HepG2 (cell line): ENCODE data around the gene ZFR2. TPM values are rescaled to one million over a fixed set of nuclear protein-coding genes. Genes with fewer than 3 reads are reported as not detected.

ENCODE experiments used
- ATAC-seq: fragments of 200-7000 bp; cut with Tn5 transposase; 3 replicates; pipeline ENCODE4 v1.9.1; 2020; ENCODE audit warnings: mild to moderate bottlenecking, moderate library complexity
- BruUV-seq: library from RNA; stranded (reverse); fragments of 400-500 nt; replicated peaks from 2 replicates; lab custom pipeline; 2021; lab: Mats Ljungman, UMichigan
- CTCF ChIA-PET: fragments of 300-600 bp; formaldehyde crosslinking; extraction: SDS; loops from one replicate; lab custom pipeline; 2021; ENCODE audit warnings: low total read pairs, inconsistent platforms, low intra/inter-chr PET ratio; lab: Yijun Ruan, JAX
- POLR2A ChIA-PET: fragments of 350-600 bp; sonication (Branson Sonifier 250); formaldehyde crosslinking; loops from one replicate; lab custom pipeline; 2020; ENCODE audit warnings: antibody characterized with exemption, inconsistent platforms; lab: Yijun Ruan, JAX
- DNase-seq: peaks from one replicate; pipeline ENCODE4 v3.0.0-alpha.2; 2015; ENCODE audit warnings: low spot score
- FAIRE-seq: peaks from 3 replicates; lab custom pipeline; 2011; peaks lifted over from hg19 to GRCh38; lab: Jason Lieb, UNC
- H2AFZ ChIP-seq: one replicate; pipeline ENCODE4 v1.6.1; 2011; ENCODE audit warnings: low read length, inconsistent platforms
- H3K27ac ChIP-seq: fragments of 300-600 bp; 3 replicates; pipeline ENCODE4 v1.8.0; 2011; ENCODE audit warnings: mixed run types, mild to moderate bottlenecking, mixed read lengths, low read length, inconsistent platforms; ENCODE audit not compliant: insufficient read depth; ENCODE audit errors: extremely low read length
- H3K27me3 ChIP-seq, 2 experiments: fragments of 200-600 bp in 1 of 2; 2 replicates in 1 of 2; 3 replicates in 1 of 2; pipeline versions ENCODE4 v1.6.0 to v1.8.0; 2011; ENCODE audit warnings: low read length in 2 of 2, mild to moderate bottlenecking in 2 of 2, moderate library complexity in 2 of 2, inconsistent platforms in 1 of 2; ENCODE audit not compliant: insufficient read depth in 2 of 2, control insufficient read depth in 1 of 2
- H3K36me3 ChIP-seq, 2 experiments: fragments of 200-600 bp in 1 of 2; replicated peaks in 1 of 2; 2 replicates in 1 of 2; 3 replicates in 1 of 2; pipeline versions ENCODE4 v1.5.1 to v1.8.0; 2011; ENCODE audit warnings: low read length in 2 of 2, inconsistent platforms in 1 of 2; ENCODE audit not compliant: insufficient read depth in 2 of 2, control insufficient read depth in 1 of 2
- H3K4me1 ChIP-seq: 2 replicates; pipeline ENCODE4 v1.5.1; 2012; ENCODE audit warnings: low read length, inconsistent platforms; ENCODE audit not compliant: insufficient read depth
- H3K4me2 ChIP-seq: 2 replicates; pipeline ENCODE4 v1.6.0; 2011; ENCODE audit warnings: low read depth, low read length, inconsistent platforms
- H3K4me3 ChIP-seq, 3 experiments: fragments of 200-600 bp in 1 of 3; sonication (generic), shearing (Covaris generic) in 1 of 3; replicated peaks in 1 of 3; 2 replicates each; pipeline ENCODE4 v1.5.1; 2011 to 2016; ENCODE audit warnings: low read length in 3 of 3, inconsistent platforms in 2 of 3, low read depth in 2 of 3, mild to moderate bottlenecking in 2 of 3, control low read depth in 1 of 3, mixed read lengths in 1 of 3; ENCODE audit not compliant: insufficient read depth in 1 of 3
- H3K79me2 ChIP-seq: one replicate; pipeline ENCODE4 v1.6.1; 2011; ENCODE audit warnings: low read length, inconsistent platforms; ENCODE audit not compliant: insufficient read depth
- H3K9ac ChIP-seq: 2 replicates; pipeline ENCODE4 v1.6.0; 2011; ENCODE audit warnings: mild to moderate bottlenecking, low read depth, low read length, inconsistent platforms; ENCODE audit not compliant: insufficient read depth
- H3K9me3 ChIP-seq: 2 replicates; pipeline ENCODE4 v1.5.1; 2012; ENCODE audit warnings: mild to moderate bottlenecking, low read length
- H4K20me1 ChIP-seq: 2 replicates; pipeline ENCODE4 v1.6.0; 2011; ENCODE audit warnings: inconsistent platforms, mild to moderate bottlenecking, low read length, moderate library complexity; ENCODE audit not compliant: insufficient read depth
- ADNP ChIP-seq: sonication (generic); formaldehyde crosslinking; IDR thresholded peaks from 2 replicates; pipeline ENCODE4 v1.4.0; 2020; ENCODE audit warnings: missing genetic modification reagents
- IKZF5 ChIP-seq: IDR thresholded peaks from 2 replicates; pipeline ENCODE4 v1.6.1; 2018; ENCODE audit warnings: missing genetic modification reagents, mild to moderate bottlenecking, missing compliant biosample characterization
- KDM1A ChIP-seq: IDR thresholded peaks from 2 replicates; pipeline ENCODE4 v1.6.1; 2016; ENCODE audit warnings: missing compliant biosample characterization
- MXI1 ChIP-seq: IDR thresholded peaks from 3 replicates; pipeline ENCODE4 v1.6.1; 2012; ENCODE audit warnings: low read depth, low read length, inconsistent platforms, borderline replicate concordance
- SRF ChIP-seq: IDR thresholded peaks from 2 replicates; pipeline ENCODE4 v1.6.1; 2011; ENCODE audit warnings: mild to moderate bottlenecking, low read depth, low read length, moderate library complexity
- ZMYM3 ChIP-seq: sonication (generic); formaldehyde crosslinking; IDR thresholded peaks from 2 replicates; pipeline ENCODE4 v1.5.1; 2020; ENCODE audit warnings: mild to moderate bottlenecking, missing genetic modification reagents
- ZNF629 ChIP-seq: sonication (generic); formaldehyde crosslinking; conservative IDR thresholded peaks from 2 replicates; pipeline ENCODE4 v1.5.0; 2020; ENCODE audit warnings: missing genetic modification reagents
- ZNF770 ChIP-seq: sonication (generic); formaldehyde crosslinking; IDR thresholded peaks from 2 replicates; pipeline ENCODE4 v1.5.0; 2020; ENCODE audit warnings: mild to moderate bottlenecking, missing genetic modification reagents
- WGBS: methylation state at CpG from one replicate; pipeline ENCODE4 v1.1.6; 2017; ENCODE audit warnings: low lambda C conversion rate; 5-methylcytosine and 5-hydroxymethylcytosine counted together
- in situ Hi-C: cut with HindIII; loops from 2 replicates; pipeline ENCODE4 v1.10.0; 2017; ENCODE audit warnings: low pct_unique_long_range_greater_than_20kb; ENCODE audit not compliant: extremely low pct_ligation_motif_present
- intact Hi-C: fragments of 100-400 bp; cut with micrococcal nuclease; formaldehyde crosslinking; loops from one replicate; pipeline ENCODE4 v1.10.0; 2022; ENCODE audit not compliant: unreplicated experiment
- polyA plus RNA-seq, 8 experiments: library from polyadenylated mRNA; depleted of rRNA in 3 of 8; stranded (reverse) in 7 of 8; unstranded in 1 of 8; fragments of >200 nt; fragmentation: Illumina TruSeq in 4 of 8; extraction: Trizol in 4 of 8; gene quantifications; 2 replicates each; pipeline versions ENCODE4 v1.2.1 to v1.2.3, GENCODE V29; 2011 to 2016; ENCODE audit warnings: low read depth in 4 of 8, missing spikeins in 1 of 8, mixed read lengths in 1 of 8; ENCODE audit not compliant: insufficient read depth in 1 of 8
- total RNA-seq, 5 experiments: library from RNA; depleted of rRNA; stranded (reverse); fragments of >200 nt; fragmentation: Illumina TruSeq; extraction: Trizol; gene quantifications; 2 replicates each; pipeline ENCODE4 v1.2.3, GENCODE V29; 2016; ENCODE audit warnings: low read depth in 1 of 5

Gene ZFR2
- total and polyA plus RNA-seq, 2 of the 13 experiments (the other 11 are each of a cell fraction or from before 2014, with no cell fraction given) = 0.37 to 0.69 TPM

- DNase-seq (no peak), ATAC-seq (no peak), FAIRE-seq (no peak)
- Histone ChIP-seq H3K27me3 (no peaks in the 10 kb centered on the region; a peak in 1 of 5 replicates), H3K79me2 (peaks cover 12% of the 10 kb centered on the region), H4K20me1 (no peaks in the 10 kb centered on the region), H3K9ac (peak overlapping the region; percentile 93), H3K27ac (peak overlapping the region; percentile 89), H3K4me3 (peak overlapping the region; percentile 84 to 99 (median 90)), H3K4me2 (peak overlapping the region; percentile 88), H3K36me3 (peaks cover 3 to 14% of the 10 kb centered on the region in 2 experiments; a peak in 3 of 5 replicates), H3K4me1 (peaks cover 17% of the 10 kb centered on the region), H3K9me3 (no peaks in the 10 kb centered on the region), H2AFZ (no peak overlapping the region)
- in situ Hi-C loops (no loop called here), intact Hi-C loops (loop anchor here (10.0 kb wide), 1 partner anchor 56 kb away; the partner anchor contains the start of genes PIP5K1C and TJP3)
- 26% methylated on average over 7 of the region's 7 CpGs for WGBS
- TF ChIP-seq MXI1 (no peak), IKZF5 (CRISPR knock-in tag) (0 out of 2 replicates have a peak, but pooled peaks have one; percentile 4), SRF (no peak), KDM1A (CRISPR knock-in tag) (peak; percentile 48; the same call in 1 of the 2 replicates), ZMYM3 (CRISPR knock-in tag) (peak; percentile 83), ZNF629 (peak; percentile 97), ADNP (CRISPR knock-in tag) (peak; percentile 75; the same call in 1 of the 2 replicates), ZNF770 (CRISPR knock-in tag) (peak; percentile 32; the same call in 1 of the 2 replicates)
- POLR2A ChIA-PET = interaction anchor here (0.6 to 0.8 kb wide), 2 partner anchors 38 to 486 kb away, joined by 3 read pairs; partner anchors contain the start of gene YJU2
- BruUV-seq = TSS peak; percentile 72
- CTCF ChIA-PET = no interaction called here
Observed at GRCh38 chr19:3760871-3761361, 107.9 kb downstream of the ZFR2 start.
